ENCODE measurements around the gene PSMB8. TPM values are rescaled to one million over a fixed set of nuclear protein-coding genes. Genes with fewer than 3 reads are reported as not detected.
"Not testable (repeated sequence)": the region's sequence is repeated elsewhere in the genome, so short reads cannot be mapped to it uniquely, and the experiment has no call there.

Gene PSMB8
- total RNA-seq, 2 donors from 2014 or later: 110 to 168 TPM

GRCh38 chr6:32815996-32816395, 27.9 kb downstream of the PSMB8 start:
- intact Hi-C loops (cut with DNase I, micrococcal nuclease): no loop called here
- ATAC-seq: no peak
- no peak for DNase-seq

DNA sequence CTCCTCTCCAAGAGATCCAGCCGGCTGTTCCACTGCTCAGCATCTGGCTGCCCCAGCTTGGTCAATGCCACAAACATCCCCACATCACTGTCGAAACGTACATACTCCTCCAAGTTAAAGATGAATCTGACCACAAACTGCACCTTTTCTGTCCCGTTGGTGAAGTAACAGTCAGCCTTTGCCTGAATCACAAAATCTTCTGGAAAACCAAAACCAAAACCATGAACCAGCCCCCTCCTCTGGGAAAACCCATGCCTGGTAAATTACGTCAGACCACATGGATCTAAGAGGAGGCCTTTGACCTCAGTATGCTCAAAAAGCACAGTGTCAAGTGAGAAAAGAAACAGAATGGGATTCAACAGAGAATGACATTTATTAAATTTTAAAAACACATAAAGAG, 28.7 kb downstream of the PSMB8 start:
- intact Hi-C loops (cut with DNase I, micrococcal nuclease): no loop called here
- DNase-seq: no peak
- no peak for ATAC-seq

GRCh38 chr6:32814145-32814544, 29.7 kb downstream of the PSMB8 start:
- DNase-seq: no peak
- ATAC-seq: no peak
- intact Hi-C loops (cut with DNase I, micrococcal nuclease): no loop called here

DNA sequence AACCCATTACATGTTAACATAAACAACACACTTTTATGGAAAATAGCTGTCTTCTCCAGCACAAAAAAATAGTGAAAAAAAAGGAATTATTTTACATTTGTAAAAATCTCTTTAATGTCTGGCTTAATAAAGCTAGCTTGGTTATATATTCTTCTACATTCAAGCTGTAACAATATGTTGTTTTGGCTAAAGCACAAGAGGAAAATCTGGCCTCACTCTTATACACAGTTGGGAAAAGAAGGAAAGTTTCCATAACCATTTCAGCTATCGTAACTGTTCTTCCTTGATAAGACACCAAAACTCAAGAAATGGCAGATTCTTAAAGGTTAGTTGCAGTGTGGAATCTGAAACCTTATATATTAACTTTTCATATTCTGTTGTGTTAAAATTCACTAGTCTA, 34.7 kb downstream of the PSMB8 start:
- intact Hi-C loops (cut with DNase I, micrococcal nuclease): no loop called here
- ATAC-seq: no peak
- no peak for DNase-seq

GRCh38 chr6:32807020-32807580, 36.7 kb downstream of the PSMB8 start:
- DNase-seq (no peak), ATAC-seq (no peak)
- intact Hi-C loops (cut with DNase I, micrococcal nuclease): no loop called here

- intact Hi-C loops (cut with DNase I, micrococcal nuclease); DNase-seq; ATAC-seq: not testable (repeated sequence)
Measured at GRCh38 chr6:32805404-32805803, 38.4 kb downstream of the PSMB8 start.

- intact Hi-C loops (cut with DNase I, micrococcal nuclease): no loop called here
- ATAC-seq (no peak), DNase-seq (no peak)
Measured at GRCh38 chr6:32803416-32803815, 40.4 kb downstream of the PSMB8 start.

DNA sequence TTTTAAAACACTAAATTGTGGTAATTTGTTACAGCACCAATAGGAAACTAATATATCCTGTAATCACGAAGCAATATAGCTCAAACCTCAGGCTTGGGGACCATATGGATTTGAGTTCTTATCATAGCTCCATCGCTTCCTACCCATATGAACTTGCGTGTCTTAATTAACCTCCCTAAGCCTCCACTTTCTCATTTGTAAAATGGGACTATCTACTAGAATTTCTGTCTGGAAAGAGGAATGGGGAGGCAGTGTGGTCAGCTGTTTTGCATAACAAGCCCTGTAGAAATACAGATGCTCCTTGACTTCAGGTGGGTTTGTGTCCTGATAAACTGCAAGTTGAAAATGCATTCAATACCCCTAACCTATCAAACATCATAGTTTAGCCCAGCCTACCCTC, 44.1 kb downstream of the PSMB8 start:
- intact Hi-C loops (cut with DNase I, micrococcal nuclease): loop anchor here in 1 of 2 donors (10.0 kb wide), 1 partner anchor 385 kb away; no protein-coding TSS in a partner anchor

GRCh38 chr6:32799168-32799567, 44.7 kb downstream of the PSMB8 start:
- no peak for ATAC-seq
- no peak for DNase-seq

More for the DNA sequence above, 44.1 kb downstream of the PSMB8 start:
- no peak for DNase-seq
- no peak for ATAC-seq

DNA sequence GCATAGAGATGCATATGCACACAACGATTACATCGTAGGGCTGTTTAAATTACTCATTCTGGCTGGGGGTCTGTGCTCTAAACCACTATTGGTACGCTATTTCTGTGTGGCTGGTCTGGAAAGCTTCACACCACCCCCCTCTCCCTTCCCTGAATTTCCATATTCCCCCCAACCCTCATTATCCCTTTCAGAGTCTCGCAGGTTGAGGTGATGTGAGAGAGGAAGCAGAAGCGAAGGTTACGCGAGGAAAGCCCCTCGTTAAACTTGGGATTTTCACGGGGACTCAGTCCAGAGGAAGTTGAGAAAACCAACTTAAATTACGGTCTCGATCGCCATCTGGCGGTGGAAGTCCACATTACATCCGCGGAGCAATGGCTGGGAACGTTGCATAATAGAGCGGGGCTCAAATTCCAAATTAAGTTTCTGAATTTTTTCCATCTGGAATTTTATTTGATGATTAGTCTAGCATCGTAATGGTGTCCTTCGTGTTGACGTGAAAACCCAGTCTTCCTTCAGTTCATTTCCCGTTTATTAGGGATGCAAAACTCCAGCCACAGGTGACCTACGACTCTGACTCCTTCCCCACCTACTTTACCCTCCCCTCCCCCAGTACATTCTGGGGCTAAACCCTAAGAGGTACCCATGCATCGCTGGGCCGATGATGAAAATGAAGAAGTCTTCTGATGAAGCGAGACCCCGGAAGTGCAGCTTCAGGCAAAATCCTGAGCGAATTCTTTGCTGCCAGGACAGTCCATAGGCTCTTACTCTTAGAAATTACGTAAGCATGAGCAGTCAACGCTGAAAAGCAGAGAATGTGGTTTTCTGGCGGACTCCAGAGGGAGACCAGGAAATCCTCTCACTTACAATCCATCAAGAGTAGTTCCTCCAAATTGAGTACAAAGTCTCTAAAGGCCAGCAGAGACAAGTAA, 46.7 kb downstream of the PSMB8 start:
- peak; percentile 36 to 84 for DNase-seq
- ATAC-seq: peak; percentile 63
- intact Hi-C loops (cut with DNase I, micrococcal nuclease): loop anchor here (2.0 to 10.0 kb wide), 2 partner anchors 380 to 382 kb away; no protein-coding TSS in a partner anchor

More at GRCh38 chr6:32799168-32799567, 44.7 kb downstream of the PSMB8 start:
- intact Hi-C loops (cut with DNase I, micrococcal nuclease): loop anchor here in 1 of 2 donors (10.0 kb wide), 1 partner anchor 384 kb away; no protein-coding TSS in a partner anchor

GRCh38 chr6:32794510-32794909, 49.3 kb downstream of the PSMB8 start:
- intact Hi-C loops (cut with DNase I, micrococcal nuclease): loop anchor here in 1 of 2 donors (10.0 kb wide), 1 partner anchor 380 kb away; no protein-coding TSS in a partner anchor
- ATAC-seq: no peak
- DNase-seq: no peak

- no peak for DNase-seq
- intact Hi-C loops (cut with DNase I, micrococcal nuclease): loop anchor here in 1 of 2 donors (10.0 kb wide), 1 partner anchor 378 kb away; no protein-coding TSS in a partner anchor
- no peak for ATAC-seq
Measured at GRCh38 chr6:32792901-32793435, 50.9 kb downstream of the PSMB8 start.

Other genes with a start within 250 kb of the PSMB8 start
- 10 to 100 TPM in 1 of 2 donors, 1 to 10 TPM in 1; 5.1 to 45.0 TPM for gene HLA-DQA1, start 206.6 kb downstream of the PSMB8 start, total RNA-seq
- 10 to 100 TPM in 1 of 2 donors, 1 to 10 TPM in 1; 6.6 to 39.3 TPM for gene HLA-DQB1, start 177.4 kb downstream of the PSMB8 start, total RNA-seq
- 1 to 10 TPM in 1 of 2 donors, not detected in 1; 1.2 TPM for gene HLA-DQA2, start 102.7 kb downstream of the PSMB8 start, total RNA-seq
- gene HLA-DQB2, start 80.5 kb downstream of the PSMB8 start, total RNA-seq: under 1 TPM; 0.58 to 0.95 TPM
- 1 to 10 TPM in 1 of 2 donors, under 1 TPM in 1; 0.64 to 1.7 TPM for gene HLA-DOB, start 27.0 kb downstream of the PSMB8 start, total RNA-seq
- 100 to 1,000 TPM in 1 of 2 donors, 10 to 100 TPM in 1; 38.9 to 109 TPM for gene TAP2, start 5.3 kb downstream of the PSMB8 start, total RNA-seq
- gene TAP1, start 9.7 kb upstream of the PSMB8 start, total RNA-seq: 100 to 1,000 TPM in 1 of 2 donors, 10 to 100 TPM in 1; 73.5 to 118 TPM
- gene PSMB9, start 10.1 kb upstream of the PSMB8 start, total RNA-seq: 10 to 100 TPM; 26.3 to 72.2 TPM
- gene HLA-DMB, start 97.0 kb upstream of the PSMB8 start, total RNA-seq: 10 to 100 TPM in 1 of 2 donors, 1 to 10 TPM in 1; 4.0 to 21.3 TPM
- gene HLA-DMA, start 109.0 kb upstream of the PSMB8 start, total RNA-seq: 10 to 100 TPM; 11.8 to 22.1 TPM
- gene BRD2, start 124.5 kb upstream of the PSMB8 start, total RNA-seq: 100 to 1,000 TPM; 128 TPM
- 1 to 10 TPM in 1 of 2 donors, under 1 TPM in 1; 0.92 to 4.7 TPM for gene HLA-DOA, start 165.5 kb upstream of the PSMB8 start, total RNA-seq
- 100 to 1,000 TPM in 1 of 2 donors, 10 to 100 TPM in 1; 14.8 to 103 TPM for gene HLA-DPA1, start 229.6 kb upstream of the PSMB8 start, total RNA-seq
- 10 to 100 TPM; 15.1 to 65.5 TPM for gene HLA-DPB1, start 231.9 kb upstream of the PSMB8 start, total RNA-seq